AG04450 (cell line): ENCODE results near the gene KIF26B. TPM values are rescaled to one million over a fixed set of nuclear protein-coding genes. Genes with fewer than 3 reads are reported as not detected.

ENCODE experiments used
- CTCF ChIA-PET: fragments of 300-600, 350-600 bp; formaldehyde crosslinking; extraction: SDS; loops from one replicate; lab custom pipeline; 2022; ENCODE audit warnings: antibody characterized with exemption, inconsistent platforms; lab: Charles Lee
- POLR2A ChIA-PET: fragments of 350-600 bp; formaldehyde crosslinking; extraction: SDS; loops from one replicate; lab custom pipeline; 2021; ENCODE audit warnings: antibody characterized with exemption, inconsistent platforms; lab: Yijun Ruan, JAX
- DNase-seq: peaks from one replicate; pipeline ENCODE4 v3.0.0-alpha.2; 2011; ENCODE audit warnings: low read depth, low spot score
- H3K27ac ChIP-seq: one replicate; pipeline ENCODE4 v1.5.1; 2012; ENCODE audit warnings: low read depth, low read length, control low read depth
- H3K27me3 ChIP-seq: one replicate; pipeline ENCODE4 v1.6.0; 2012; ENCODE audit warnings: low read length; ENCODE audit not compliant: control insufficient read depth, insufficient read depth
- H3K4me3 ChIP-seq: 2 replicates; pipeline ENCODE4 v1.5.1; 2011; ENCODE audit warnings: mild to moderate bottlenecking, low read depth, low read length, control low read depth
- H3K9me3 ChIP-seq: 2 replicates; pipeline ENCODE4 v1.5.1; 2012; ENCODE audit warnings: low read length; ENCODE audit not compliant: control insufficient read depth, insufficient read depth
- CTCF ChIP-seq: IDR thresholded peaks from 2 replicates; pipeline ENCODE4 v1.5.1; 2011; ENCODE audit warnings: low read depth, low read length, control low read depth, inconsistent platforms
- polyA plus RNA-seq: library from polyadenylated mRNA; depleted of rRNA; stranded (reverse); fragments of >200 nt; gene quantifications from 2 replicates; pipeline ENCODE4 v1.2.3, GENCODE V29; 2011

The KIF26B gene
- polyA plus RNA-seq, 1 experiment = 2.4 TPM

GRCh38 chr1:245656189-245656717 lies 501.5 kb downstream of the KIF26B start:
- ChIA-PET POLR2A (no interaction called here), CTCF (no interaction called here)
- no peak overlapping the region for H3K4me3 ChIP-seq
- no peak for DNase-seq
- no peak overlapping the region for H3K27ac ChIP-seq
- no peaks in the 10 kb centered on the region for H3K27me3 ChIP-seq
- no peaks in the 10 kb centered on the region for H3K9me3 ChIP-seq
- no peak for TF ChIP-seq CTCF

- POLR2A ChIA-PET = no interaction called here
- CTCF ChIA-PET = interaction anchor here (0.6 kb wide), 1 partner anchor 276 kb away, joined by 3 read pairs; no protein-coding TSS in a partner anchor
- no peak for DNase-seq
- no peak for TF ChIP-seq CTCF
- no peak overlapping the region for H3K27ac ChIP-seq
- H3K4me3 ChIP-seq = no peak overlapping the region
- no peaks in the 10 kb centered on the region for H3K27me3 ChIP-seq
- H3K9me3 ChIP-seq = no peaks in the 10 kb centered on the region
These were observed 502.6 kb downstream of the KIF26B start for GRCh38 chr1:245657371-245657770.

- POLR2A ChIA-PET = no interaction called here
- no peak overlapping the region for H3K4me3 ChIP-seq
- H3K27ac ChIP-seq = no peak overlapping the region
- CTCF ChIA-PET = no interaction called here
- TF ChIP-seq CTCF = no peak
- DNase-seq = no peak
- no peaks in the 10 kb centered on the region for H3K27me3 ChIP-seq
- H3K9me3 ChIP-seq = no peaks in the 10 kb centered on the region
These were observed 508.6 kb downstream of the KIF26B start for GRCh38 chr1:245663373-245663772.

- ChIA-PET CTCF (no interaction called here), POLR2A (no interaction called here)
- Histone ChIP-seq H3K4me3 (no peak overlapping the region), H3K9me3 (no peaks in the 10 kb centered on the region), H3K27me3 (no peaks in the 10 kb centered on the region), H3K27ac (no peak overlapping the region)
- TF ChIP-seq CTCF = no peak
- no peak for DNase-seq
These were observed 509.1 kb downstream of the KIF26B start for GRCh38 chr1:245663841-245664240.

- no peaks in the 10 kb centered on the region for H3K27me3 ChIP-seq
- no peak overlapping the region for H3K27ac ChIP-seq
- CTCF ChIA-PET = no interaction called here
- no peak for TF ChIP-seq CTCF
- POLR2A ChIA-PET = no interaction called here
- no peaks in the 10 kb centered on the region for H3K9me3 ChIP-seq
- no peak overlapping the region for H3K4me3 ChIP-seq
- DNase-seq = no peak
These were observed 511.6 kb downstream of the KIF26B start for GRCh38 chr1:245666412-245666811.
